Measurements from ENCODE around the gene WBP2NL.

The WBP2NL gene

DNA sequence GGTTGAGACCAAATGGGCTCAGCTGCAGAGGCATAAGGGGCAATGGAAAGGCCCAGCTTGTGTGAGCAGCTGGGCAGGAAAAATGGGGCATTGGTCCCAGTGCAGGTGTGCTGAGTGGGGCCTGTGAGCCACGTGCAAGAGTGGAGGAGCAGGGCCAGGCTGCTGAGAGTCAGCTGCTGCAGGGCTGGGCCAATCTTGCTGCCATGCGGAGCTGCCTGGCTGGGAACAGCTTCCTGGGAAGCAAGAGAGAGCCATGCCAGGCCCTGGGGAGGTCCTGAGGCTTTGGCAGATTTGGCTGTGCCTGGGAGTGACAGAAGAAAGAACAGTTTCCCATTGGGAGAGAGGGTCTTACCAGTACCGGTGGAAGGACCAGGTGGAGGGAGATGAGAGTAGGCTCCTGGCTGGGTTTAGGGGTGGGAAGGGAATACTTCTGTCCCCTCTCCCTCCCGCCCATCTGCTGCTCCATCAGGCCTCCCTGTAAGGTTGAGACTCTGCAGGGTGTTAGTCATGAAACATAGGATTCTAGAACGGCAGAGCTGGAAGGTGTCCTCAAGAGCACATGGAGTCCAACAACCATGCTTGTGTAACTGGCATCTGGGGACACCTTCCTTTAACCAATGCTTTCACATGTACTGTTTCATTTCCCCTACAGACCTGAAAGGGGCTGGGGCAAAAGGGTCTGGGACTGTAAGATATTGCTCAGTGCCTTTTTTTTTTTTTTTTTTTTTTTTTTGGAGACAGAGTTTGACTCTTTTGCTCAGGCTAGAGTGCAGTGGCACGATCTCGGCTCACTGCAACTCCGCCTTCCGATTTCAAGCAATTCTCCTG, 19.0 kb upstream of the WBP2NL start:
- no peak for DNase-seq (ENCODE audit: low read depth)

DNA sequence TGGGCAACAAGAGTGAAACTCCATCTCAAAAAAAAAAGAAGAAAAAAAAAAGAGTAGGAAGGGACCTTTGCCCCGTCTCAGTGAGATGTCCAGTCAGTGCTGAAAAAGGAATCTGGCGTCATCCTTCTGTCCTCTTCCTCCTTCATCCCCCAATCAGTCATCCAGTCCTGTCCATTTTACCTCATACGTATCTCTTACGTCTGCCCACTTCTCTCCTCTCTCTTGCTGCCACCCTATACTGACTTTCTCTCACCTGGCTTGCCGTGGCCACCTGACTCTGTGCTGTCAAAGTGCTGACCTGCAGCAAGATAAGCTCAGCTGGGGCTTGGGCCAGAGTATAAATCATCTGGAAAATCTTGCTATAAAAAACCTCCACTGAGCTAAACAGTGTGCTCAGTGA, 15.7 kb upstream of the WBP2NL start:
- DNase-seq (ENCODE audit: low read depth), result no peak

DNA sequence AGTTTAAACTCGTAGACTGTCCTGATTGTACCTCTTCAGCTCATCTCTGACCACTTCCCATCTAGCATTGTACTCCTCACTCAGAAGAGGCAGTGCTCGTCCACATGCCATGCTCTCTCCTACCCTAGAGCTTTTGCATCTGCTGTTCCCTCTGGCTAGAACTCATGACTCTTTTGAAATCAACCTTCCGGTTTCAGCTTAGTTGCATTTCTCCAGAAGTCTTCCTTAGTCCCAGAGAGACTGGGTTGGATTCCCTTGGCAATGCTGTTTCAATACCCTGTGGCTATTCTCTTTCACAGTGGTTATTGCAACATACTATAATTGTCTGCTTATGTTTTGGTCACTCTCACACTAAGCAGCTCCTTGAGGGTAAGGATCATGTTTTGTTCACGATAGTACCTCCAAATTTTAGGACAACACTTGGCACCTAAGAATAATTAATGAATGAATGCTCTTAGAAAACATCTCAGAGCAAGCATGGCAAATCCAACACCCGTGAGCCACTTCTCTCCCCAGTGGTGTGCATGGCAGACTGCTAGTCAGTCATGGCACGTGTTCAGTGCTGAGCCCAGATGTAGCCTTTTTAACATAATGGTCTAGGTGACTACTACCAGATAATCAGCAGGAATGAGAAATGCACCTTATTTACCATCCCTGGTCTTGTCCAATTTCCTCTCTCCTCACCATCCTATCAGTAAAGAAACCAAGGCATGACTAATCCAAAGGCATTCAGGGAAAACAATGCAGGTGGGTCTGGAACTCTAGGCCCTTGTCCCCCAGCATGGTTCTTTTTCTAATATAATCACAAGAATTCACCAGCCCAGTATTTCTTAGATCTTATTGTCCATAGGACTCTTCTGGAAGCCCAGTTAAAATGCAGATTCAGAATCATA, 14.8 kb upstream of the WBP2NL start:
- no peak for DNase-seq (ENCODE audit: low read depth)

DNA sequence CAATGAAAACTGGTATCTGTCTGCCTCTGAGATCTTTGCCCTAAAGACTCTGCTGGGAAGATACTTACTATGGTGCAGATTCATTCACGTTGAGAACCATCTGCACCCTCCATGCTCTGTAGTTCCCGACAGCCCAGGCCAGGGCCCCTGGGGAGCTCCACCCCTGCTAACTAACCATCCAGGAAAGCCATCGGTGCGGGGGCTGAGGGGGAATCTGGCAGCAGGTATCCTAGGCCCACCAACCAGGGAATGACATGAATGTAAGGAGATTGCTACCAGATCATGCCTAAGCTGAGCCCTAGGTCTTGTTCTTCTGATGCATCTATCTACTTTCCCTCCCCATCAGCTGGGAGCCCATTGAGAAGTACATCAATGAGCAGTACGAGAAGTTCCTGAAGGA, 11.3 kb upstream of the WBP2NL start:
- DNase-seq (ENCODE audit: low read depth), result no peak

DNA sequence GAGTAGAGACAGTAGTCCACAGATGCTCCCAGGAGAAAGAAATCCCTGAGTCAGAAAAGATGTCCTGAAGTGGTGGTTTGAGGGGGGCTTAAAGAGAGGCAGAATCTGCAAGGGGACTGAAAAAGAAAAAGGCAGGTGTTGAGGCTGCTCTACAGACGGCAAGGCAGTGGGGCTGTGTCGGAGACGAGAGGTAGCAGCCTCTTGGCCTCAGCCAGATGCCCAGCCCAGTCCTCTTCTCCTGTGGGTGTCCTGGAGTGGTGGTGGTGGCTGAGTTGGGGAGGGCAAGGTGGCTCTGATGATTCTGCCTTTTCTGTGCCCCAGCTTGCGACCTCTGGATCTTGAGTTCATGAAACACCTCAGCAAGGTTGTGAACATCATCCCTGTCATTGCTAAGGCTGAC, 9.3 kb upstream of the WBP2NL start:
- no peak for DNase-seq (ENCODE audit: low read depth)

DNA sequence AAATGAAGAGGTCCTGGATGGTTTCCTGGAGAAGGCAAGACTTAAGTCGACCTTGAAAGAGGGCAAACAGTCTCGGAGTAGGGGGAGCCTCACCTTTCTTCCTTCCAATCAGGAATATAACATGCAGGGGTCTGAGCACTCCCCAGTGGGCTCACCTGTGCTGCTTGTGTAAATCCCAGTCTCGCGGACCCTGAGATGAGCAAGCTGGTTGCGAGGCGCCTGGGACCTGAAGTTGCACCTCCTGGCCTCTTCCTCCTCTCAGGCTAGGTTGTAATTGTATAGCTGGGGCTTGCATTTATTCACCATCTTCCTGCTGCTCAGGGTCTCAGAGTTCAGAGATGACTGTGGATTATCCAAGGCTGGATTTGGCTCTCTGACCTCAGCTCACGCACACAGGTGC, 7.5 kb upstream of the WBP2NL start:
- no peak for DNase-seq (ENCODE audit: low read depth)

DNA sequence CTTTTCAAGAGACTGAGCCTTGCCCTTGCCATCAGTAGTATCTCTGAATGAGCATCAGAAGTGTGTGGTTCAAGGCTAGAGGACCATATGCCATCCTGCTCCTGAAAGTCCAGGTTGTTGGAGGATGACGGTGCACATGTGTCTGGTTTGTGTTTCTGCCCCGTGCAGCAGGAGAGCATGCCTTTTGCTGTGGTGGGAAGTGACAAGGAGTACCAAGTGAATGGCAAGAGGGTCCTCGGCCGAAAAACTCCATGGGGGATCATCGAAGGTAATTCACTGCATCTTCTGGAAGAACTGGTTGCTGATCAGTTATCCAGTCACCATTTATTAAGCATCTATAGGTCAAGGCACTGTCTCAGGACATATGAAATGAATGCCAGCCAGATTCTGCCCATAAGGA, 6.1 kb upstream of the WBP2NL start:
- DNase-seq (ENCODE audit: low read depth), result no peak

DNA sequence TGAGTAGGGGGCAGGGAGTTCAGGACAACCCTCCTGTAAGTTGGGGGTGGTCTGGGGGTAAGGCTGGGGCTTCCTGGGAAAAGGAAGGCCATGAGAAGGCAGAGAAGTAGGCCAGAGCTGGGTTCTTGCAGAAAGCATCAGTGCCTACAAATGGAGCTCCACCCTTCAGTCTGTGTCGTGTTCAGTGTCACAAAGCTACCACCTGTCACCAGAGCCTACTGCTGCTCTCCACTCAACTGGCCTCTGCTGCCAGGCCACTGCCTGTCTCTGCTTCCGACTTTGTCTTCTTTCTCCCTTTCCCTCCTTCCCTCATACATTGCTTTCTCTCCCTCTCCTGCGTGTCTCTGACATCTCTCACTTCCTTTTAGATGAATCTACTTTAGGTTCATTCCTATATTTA, 3.4 kb upstream of the WBP2NL start:
- no peak for DNase-seq (ENCODE audit: low read depth)

DNA sequence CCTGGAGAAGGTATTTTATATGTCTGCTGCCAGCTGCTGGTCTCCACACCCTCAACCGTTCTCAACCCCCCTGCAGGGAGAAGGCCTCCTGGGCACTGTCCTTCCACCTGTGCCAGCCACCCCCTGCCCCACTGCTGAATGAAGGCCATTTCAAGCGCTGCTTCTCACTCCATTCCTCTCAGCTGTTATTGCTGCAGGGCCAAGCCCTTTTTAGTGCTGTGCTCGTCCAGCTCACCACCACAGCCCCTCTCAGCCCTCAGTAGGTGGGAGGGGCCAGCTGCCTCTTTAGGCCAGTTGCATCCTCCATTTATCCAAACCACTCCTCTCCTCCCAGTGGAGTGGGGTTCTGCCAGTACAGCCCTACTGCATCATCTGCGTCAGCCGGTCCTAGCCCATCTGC, 1.8 kb upstream of the WBP2NL start:
- DNase-seq (ENCODE audit: low read depth), result no peak

DNA sequence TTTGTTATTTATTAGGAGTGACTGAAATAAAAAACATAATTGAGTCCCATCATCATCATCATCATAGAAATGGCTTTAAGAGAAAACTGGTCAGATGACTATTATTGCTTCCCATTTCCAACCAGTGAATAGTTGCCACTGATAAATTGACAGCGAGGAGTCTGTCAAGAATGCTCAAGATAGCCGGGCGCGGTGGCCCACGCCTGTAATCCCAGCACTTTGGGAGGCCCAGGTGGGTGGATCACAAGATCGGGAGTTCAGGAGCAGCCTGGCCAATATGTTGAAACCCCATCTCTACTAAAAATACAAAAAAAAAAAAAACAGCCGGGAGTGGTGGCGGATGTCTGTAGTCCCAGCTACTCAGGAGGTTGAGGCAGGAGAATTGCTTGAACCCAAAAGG, 1.9 kb downstream of the WBP2NL start:
- no peak for DNase-seq (ENCODE audit: low read depth)

DNA sequence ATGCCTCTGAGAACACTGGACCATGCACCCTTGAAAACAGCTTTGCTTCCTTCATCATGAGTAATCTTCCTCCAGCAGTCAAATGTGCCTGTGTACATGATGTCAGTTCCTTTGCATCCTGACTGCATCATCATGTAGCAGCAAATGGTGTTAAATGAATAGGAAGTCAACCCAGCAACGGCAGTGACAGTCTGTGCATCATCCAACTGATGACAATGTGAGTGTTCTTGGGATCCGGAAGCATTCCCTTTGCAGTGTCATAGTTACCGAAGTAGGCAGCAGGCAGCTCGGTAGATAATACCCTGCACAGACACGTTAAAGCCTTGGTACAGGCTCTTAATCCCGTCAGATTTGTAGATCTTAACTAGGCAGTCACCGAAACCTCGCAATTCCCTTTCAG, 2.5 kb downstream of the WBP2NL start:
- no peak for DNase-seq (ENCODE audit: low read depth)

DNA sequence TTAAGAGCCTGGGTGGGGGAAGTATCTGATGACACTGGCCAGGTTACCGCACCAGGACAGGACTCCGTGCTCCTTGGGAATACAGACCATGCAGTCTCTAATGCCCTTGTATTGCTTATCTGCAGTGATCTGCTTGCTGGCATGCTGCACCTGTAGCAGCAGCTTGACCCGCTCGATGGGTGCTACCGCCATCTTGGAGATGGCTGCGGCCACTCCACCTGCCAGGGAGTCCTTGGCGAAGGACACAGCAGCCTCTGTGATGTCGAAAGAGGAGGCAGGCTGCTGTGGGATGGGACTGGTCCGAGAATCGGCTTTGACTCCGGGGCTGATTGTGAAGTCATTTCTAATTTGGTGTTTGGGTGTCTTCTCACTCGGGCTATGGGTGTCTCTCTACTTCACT, 3.1 kb downstream of the WBP2NL start:
- no peak for DNase-seq (ENCODE audit: low read depth)

DNA sequence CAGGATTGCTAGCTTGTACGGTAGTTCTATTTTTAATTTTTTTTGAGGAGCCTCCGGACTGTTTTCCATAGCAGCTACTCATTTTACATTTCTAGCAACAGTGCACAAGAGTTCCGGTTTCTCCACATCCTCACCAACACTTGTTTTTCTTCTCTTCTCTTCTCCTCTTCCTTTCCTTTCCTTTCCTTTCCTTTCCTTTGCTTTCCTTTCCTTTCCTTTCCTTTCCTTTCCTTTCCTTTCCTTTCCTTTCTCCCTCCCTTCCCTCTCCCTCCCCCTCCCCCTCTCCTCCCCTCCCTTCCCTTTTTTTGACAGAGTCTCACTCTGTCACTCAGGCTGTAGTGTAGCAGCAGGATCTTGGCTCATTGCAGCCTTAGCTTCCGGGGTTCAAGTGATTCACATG, 9.3 kb downstream of the WBP2NL start:
- no peak for DNase-seq (ENCODE audit: low read depth)

DNA sequence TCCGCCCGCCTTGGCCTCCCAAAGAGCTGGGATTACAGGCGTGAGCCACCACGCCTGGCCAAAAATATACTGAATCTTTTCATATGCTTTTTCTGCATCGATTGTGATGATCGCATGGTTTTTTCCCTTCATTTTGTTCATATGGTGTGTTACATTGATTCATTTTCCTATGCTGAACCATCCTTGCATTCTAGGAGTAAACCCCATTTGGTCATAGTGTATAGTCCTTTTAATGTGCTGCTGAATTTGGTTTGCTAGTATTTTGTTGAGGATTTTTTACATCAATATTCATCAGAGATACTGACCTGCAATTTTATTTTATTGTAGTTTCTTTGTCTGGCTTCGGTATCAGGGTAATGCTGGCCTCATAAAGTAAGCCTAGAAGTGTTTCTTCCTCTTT, 12.2 kb downstream of the WBP2NL start:
- no peak for DNase-seq (ENCODE audit: low read depth)

DNA sequence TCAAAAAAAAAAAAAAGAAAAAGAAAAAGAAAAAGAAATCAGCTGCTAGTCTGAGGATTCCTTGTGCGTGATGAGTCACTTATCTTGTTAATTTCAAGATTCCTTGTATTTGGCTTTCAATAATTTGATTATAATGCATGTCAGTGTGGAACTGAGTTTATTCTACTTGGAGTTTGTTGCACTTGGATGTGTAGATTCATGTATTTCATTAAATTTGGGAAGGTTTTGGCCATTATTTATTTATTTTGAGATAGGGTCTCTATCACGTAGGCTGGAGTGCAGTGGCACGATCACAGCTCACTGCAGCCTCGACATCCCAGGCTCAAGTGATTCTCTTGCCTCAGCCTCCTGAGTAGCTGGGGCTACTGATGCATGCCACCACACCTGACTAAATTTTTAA, 14.8 kb downstream of the WBP2NL start:
- no peak for DNase-seq (ENCODE audit: low read depth)

DNA sequence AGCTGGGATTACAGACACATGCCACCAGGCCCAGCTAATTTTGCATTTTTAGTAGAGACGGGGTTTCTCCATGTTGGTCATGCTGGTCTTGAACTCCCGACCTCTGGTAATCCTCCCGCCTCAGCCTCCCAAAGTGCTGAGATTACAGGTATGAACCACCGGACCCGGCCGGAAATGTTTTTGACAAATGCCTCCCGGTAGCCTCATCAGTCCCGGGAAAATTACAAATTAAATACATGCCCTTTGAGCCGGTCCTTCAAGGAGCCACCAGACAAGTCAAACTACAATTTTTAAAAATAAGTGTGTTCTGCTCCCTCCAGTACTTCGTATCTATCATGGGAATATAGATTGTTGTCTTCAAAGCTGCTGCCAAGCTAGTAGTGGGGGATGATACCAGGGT, 17.5 kb downstream of the WBP2NL start:
- no peak for DNase-seq (ENCODE audit: low read depth)

DNA sequence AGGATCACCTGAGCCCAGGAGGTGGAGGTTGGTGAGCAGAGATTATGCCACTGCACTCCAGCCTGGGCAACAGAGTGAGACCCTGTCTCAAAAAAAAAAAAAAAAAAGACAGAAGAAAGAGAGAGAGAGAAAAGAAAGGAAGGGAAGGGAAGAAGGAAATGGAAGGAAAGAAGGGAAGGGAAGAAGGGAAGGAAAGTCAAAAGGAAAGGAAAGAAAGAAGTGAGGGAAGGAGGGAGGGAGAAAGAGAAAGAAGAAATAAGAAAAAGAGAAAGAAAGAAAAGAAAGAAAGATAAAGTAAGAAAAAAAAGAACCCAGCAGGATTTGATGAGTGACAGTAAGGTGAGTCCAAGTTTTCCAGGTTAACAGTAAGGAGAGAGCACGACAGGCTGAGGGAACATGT, 19.6 kb downstream of the WBP2NL start:
- DNase-seq (ENCODE audit: low read depth), result no peak

DNA sequence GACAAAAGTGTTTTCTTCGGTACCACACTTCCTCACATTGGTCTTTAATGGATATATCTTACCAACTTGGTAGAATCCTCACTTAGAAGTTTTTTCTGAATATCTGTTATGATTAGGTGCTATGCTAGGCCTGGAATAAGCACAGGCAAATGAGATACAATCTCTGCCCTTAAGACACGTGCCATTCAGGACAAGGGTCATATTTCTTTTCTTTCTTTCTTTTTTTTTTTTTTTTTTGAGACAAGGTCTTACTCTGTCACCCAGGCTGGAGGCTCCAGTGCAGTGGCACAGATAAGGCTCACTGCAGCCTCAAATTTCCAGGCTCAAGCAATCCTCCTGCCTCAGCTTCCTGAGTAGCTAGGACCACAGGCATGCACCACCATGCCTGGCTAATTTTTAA, 23.0 kb downstream of the WBP2NL start:
- DNase-seq (ENCODE audit: low read depth), result no peak

DNA sequence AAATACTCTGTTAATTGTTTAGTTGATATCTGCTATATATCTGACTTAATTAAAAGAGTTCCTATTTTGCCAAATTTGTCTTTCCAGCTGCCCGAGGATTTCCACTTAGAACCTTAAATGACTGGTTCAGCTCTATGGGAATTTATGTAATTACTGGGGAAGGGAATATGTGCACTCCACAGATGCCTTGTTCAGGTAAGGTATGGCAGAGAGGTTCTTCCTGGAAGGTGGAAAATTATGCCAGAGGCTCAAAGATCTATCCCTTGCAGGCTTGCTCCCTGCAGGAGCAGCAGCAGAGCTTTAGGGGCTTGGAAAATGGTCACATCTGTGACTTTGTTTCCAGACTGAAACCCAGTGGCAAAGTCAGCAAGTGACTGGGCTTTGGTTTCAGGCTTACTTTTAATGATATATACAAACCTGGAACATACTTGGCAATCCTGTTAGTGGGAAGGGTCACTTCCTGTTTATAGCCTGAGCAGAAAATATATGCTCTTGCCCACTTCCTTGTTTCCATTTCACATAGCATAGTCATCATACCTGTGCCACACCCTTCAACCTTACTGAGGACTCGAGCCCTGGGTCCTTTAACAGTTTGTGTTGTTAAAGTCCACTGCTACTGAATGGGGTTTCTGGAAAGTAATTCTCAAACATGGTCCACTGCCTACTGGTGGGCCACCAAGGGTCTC, 23.7 kb downstream of the WBP2NL start:
- no peak for DNase-seq (ENCODE audit: low read depth)

DNA sequence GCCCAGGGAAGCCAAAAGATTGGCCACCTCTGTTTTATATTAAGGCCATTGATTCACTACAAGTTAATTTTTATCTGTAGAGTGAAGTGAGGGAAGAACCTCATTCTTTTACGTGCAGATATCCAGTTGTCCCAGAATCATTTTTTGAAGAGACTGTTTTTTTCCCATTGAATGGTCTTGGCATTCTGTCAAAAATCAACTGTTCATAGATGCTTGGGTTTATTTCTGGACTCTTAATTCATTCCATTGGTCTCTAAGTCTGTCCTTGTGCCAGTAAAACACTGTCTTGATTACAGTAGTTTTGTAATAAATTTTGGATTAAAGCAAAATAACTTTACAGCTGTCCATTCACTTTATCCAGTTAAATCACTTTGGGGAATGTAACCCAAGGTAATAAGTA, 26.8 kb downstream of the WBP2NL start:
- no peak for DNase-seq (ENCODE audit: low read depth)

DNA sequence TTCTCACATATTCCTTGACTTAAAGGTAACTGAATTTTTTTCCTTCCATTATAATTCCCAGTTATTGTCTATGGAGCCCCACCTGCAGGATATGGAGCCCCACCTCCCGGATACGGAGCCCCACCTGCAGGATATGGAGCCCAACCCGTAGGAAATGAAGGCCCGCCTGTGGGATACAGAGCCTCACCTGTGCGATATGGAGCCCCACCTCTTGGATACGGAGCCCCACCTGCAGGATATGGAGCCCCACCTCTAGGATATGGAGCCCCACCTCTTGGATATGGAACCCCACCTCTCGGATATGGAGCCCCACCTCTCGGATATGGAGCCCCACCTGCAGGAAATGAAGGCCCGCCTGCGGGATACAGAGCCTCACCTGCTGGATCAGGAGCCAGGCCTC, 28.1 kb downstream of the WBP2NL start:
- no peak for DNase-seq (ENCODE audit: low read depth)

DNA sequence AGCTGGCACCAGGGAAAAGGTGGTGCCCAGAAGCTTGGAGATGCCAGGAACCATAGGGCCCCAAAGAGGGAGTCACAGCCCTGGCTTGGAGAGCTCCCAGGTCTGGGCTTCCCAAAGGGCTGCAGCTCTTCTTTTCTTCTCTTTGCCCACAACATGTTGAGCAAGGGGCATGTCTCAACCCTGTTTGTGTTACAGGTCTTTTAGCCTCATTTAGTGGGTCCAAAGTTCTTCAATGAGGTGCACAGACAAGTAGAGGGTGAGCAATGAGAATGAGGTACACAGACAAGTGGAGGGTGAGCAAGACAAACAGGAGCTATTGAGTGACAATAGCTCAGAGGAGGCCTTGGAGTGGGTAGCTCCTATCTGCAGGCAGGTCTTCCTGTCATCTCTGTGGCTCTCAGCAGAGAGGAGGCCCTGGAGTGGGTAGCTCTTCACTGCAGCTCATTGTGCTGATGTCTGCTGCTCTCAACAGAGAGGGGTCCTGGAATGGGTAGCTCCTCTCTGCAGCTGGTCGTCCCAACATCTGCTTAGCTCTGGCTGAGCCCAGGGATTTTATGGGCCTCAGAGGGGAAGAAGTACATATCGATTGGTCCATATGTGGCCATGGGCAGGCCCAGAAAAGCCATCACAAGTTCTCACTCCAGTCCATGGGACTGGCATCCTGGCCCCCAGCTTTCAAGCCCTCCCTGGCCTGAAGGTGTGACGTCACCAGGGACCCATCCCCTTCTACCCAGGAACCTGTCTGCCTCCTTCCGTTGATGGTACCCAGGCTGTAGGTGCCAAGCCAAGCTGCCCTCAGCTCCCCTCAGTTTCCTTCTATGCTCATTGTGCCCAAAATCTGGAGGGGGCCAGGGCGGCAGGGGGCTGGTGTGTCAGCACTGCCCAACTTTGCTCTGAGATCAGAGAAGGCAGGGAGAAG, 34.9 kb downstream of the WBP2NL start:
- DNase-seq (ENCODE audit: low read depth), result no peak

Data from HS-27A (cell line).